ENCODE results near the gene MRPL20. TPM values are rescaled to one million over a fixed set of nuclear protein-coding genes. Genes with fewer than 3 reads are reported as not detected.

Gene MRPL20
- total RNA-seq, 1 donor from 2014 or later, result 117 TPM

DNA sequence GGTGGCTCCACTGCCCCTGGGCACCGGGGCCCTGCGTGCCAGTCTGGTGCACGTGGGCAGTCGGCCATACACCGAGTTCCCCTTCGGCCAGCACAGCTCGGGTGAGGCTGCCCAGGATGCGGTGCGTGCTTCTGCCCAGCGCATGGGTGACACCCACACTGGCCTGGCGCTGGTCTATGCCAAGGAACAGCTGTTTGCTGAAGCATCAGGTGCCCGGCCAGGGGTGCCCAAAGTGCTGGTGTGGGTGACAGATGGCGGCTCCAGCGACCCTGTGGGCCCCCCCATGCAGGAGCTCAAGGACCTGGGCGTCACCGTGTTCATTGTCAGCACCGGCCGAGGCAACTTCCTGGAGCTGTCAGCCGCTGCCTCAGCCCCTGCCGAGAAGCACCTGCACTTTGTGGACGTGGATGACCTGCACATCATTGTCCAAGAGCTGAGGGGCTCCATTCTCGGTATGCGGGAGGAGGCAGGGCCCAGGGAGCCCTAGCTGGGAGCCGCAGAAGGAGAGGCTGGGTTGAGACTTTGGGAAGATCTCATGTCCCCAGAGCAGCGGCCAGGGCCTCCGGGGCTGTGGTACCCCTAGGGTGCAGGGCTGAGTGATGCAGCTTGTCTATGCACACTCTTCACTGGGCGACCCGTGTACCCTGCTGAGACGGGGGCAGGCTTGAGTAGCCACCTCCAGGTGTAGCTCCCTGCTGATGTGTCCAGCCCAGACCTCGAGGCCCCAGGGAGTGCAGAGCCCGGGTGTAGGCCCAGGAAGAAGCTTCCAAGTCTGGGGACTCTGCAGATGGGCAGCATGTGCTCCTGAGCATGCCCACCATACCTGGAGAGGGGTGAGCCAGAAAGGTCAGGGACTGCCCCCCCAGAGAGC, 30.2 kb upstream of the MRPL20 start:
- no peak for DNase-seq (ENCODE audit: low read depth, low spot score)
- Mint-ChIP-seq H3K27ac (ENCODE audit: unreplicated experiment) (no peak overlapping the region), H3K27me3 (ENCODE audit: low read depth) (peaks cover 16% of the 10 kb centered on the region), H3K9me3 (no peaks in the 10 kb centered on the region), H3K4me1 (peaks cover 15% of the 10 kb centered on the region), H3K4me3 (no peak overlapping the region), H3K36me3 (ENCODE audit: low read depth) (no peaks in the 10 kb centered on the region)
- TF ChIP-seq, protein P1, sequence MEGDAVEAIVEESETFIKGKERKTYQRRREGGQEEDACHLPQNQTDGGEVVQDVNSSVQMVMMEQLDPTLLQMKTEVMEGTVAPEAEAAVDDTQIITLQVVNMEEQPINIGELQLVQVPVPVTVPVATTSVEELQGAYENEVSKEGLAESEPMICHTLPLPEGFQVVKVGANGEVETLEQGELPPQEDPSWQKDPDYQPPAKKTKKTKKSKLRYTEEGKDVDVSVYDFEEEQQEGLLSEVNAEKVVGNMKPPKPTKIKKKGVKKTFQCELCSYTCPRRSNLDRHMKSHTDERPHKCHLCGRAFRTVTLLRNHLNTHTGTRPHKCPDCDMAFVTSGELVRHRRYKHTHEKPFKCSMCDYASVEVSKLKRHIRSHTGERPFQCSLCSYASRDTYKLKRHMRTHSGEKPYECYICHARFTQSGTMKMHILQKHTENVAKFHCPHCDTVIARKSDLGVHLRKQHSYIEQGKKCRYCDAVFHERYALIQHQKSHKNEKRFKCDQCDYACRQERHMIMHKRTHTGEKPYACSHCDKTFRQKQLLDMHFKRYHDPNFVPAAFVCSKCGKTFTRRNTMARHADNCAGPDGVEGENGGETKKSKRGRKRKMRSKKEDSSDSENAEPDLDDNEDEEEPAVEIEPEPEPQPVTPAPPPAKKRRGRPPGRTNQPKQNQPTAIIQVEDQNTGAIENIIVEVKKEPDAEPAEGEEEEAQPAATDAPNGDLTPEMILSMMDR (conservative IDR thresholded peaks at IDR 0.05), result no peak

DNA sequence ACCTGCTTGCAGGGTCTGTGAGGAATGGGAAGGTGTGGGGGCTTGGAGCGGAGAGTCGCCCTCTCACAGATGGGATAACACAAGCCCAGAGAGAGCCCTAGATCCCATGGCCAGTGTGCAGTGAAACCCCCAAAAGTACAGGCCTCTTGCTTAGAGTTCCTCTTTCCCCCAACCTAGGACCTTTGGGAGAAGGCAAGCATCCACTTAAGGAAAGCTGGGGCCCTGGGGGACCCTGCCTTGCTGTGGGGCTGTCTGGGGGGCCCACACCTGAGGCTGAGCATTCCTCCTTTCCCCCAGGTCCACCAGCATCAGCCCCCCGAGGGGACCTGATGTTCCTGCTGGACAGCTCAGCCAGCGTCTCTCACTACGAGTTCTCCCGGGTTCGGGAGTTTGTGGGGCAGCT, 29.5 kb upstream of the MRPL20 start:
- no peak for DNase-seq (ENCODE audit: low read depth, low spot score)
- Mint-ChIP-seq H3K9me3 (no peaks in the 10 kb centered on the region), H3K4me3 (peak overlapping the region; percentile 47), H3K36me3 (ENCODE audit: low read depth) (no peaks in the 10 kb centered on the region), H3K27ac (ENCODE audit: unreplicated experiment) (no peak overlapping the region), H3K4me1 (peaks cover 19% of the 10 kb centered on the region), H3K27me3 (ENCODE audit: low read depth) (peaks cover 16% of the 10 kb centered on the region)
- TF ChIP-seq, protein P1 (conservative IDR thresholded peaks at IDR 0.05), result no peak

DNA sequence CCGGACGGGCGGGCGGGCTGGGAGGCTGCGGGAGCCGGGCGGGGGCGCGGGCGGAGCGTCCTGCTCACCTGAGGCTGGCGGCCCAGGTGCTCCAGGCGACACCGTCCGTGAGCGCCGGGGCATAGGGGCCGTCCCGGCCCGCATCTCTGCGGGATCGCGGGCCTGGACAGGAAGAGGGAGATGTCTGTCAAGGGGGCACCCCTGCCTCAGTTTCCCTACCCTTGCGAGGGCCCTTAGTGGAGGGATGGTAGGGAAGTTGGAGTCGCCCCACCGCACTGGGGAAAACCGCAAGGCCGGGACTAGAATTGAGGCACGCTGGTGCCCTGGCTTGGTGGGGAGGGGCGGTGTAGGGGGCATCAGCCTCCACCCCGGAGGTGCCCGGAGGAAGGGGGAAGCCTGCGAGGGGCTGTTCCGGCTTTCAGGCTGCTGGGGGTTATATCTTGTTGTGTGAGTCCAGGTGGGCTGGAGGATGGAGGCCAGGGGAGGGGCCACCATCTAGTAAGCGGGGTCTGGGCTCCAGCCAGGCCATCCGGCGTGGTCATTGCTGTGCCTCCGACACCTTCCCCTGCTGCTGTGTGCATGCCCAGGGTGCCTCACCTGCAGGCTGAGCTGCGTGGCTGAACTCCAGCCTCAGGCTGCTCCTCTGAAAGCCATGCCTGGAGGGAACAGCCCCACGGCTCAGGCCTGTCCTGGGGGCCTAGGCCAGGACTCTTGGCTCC, 29.0 kb upstream of the MRPL20 start:
- Mint-ChIP-seq H3K27me3 (ENCODE audit: low read depth) (peaks cover 16% of the 10 kb centered on the region), H3K36me3 (ENCODE audit: low read depth) (no peaks in the 10 kb centered on the region), H3K4me3 (peak overlapping the region; percentile 47), H3K4me1 (peaks cover 21% of the 10 kb centered on the region), H3K9me3 (no peaks in the 10 kb centered on the region), H3K27ac (ENCODE audit: unreplicated experiment) (no peak overlapping the region)
- no peak for DNase-seq (ENCODE audit: low read depth, low spot score)
- TF ChIP-seq, protein P1 (conservative IDR thresholded peaks at IDR 0.05), result no peak

DNA sequence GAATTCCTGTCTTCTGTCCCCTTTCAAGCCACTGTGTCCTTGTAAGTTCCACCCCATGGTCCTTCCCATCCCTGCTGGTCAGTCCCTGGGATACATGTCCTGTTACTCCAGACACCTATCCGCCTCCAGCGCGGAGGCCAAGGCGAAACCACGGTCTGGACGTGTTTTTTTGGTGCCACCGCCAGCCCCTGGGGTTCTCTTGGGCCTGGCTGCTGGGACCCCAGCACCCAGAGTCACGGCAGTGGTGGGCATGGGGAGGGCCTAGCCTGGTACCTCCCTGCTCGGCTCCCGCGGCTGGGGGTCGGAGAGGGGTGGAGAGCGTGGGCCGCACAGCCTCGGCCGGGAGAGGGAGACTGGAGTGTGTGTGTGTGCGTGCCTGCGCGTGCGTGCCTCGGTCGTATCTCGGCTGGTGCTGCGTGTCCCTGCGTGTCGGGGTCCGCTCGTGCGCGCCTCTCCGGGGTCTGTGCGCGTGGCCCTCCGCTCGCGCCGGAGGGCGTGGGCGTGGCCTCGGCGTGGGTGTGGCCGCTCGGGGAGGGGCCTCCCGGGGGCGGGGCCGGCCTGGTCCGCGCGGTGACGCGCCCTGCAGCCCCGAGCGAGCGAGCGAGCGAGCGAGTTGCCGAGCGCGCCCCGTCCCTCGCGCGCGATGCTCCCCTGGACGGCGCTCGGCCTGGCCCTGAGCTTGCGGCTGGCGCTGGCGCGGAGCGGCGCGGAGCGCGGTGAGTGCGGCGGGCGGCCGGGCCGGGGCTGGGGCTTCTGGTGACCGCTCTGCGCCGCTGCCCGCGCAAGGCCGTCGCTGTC, 28.2 kb upstream of the MRPL20 start, which contains the start of gene VWA1:
Gene VWA1 (plus strand): TSS at position 585 of the 798 bp plus-strand sequence. CDS start 59 bp downstream, at position 644.
- Mint-ChIP-seq H3K9me3 (no peaks in the 10 kb centered on the region), H3K4me3 (peak within 1 kb of the TSS; percentile 76), H3K36me3 (ENCODE audit: low read depth) (no peaks in the 10 kb centered on the region), H3K27ac (ENCODE audit: unreplicated experiment) (no peak within 1 kb of the TSS), H3K4me1 (peaks cover 21% of the 10 kb centered on the region), H3K27me3 (ENCODE audit: low read depth) (peaks cover 16% of the 10 kb centered on the region)
- peak; percentile 61 for DNase-seq (ENCODE audit: low read depth, low spot score)
- TF ChIP-seq, protein P1 (conservative IDR thresholded peaks at IDR 0.05), result peak; percentile 19

DNA sequence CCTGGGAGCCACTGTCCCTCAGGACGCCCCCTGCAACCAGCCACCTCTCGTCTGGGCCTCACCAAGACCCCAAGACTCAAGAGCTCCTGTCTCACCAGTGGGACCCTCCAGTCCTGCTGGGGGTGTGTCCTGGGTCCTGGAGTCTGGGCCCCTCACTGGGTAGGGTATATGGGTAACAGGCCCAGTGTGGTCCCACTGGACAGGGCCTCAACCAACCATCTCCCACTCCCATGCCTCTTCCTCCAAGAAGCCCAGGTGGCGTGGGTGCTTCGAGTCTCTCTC, 27.7 kb upstream of the MRPL20 start:
- Mint-ChIP-seq H3K36me3 (ENCODE audit: low read depth) (no peaks in the 10 kb centered on the region), H3K4me1 (peaks cover 26% of the 10 kb centered on the region), H3K27ac (ENCODE audit: unreplicated experiment) (no peak overlapping the region), H3K9me3 (no peaks in the 10 kb centered on the region), H3K27me3 (ENCODE audit: low read depth) (peaks cover 21% of the 10 kb centered on the region), H3K4me3 (peak overlapping the region; percentile 76)
- no peak for DNase-seq (ENCODE audit: low read depth, low spot score)
- TF ChIP-seq, protein P1 (conservative IDR thresholded peaks at IDR 0.05), result no peak

Data from neural crest cell (in vitro differentiated cells).